Stimulated activated CD8-positive, alpha-beta memory T cell treated with anti-CD3 and anti-CD28 coated beads, Interleukin-2, amount 100 ng/mL, for 1 hour (primary cell): ENCODE measurements around the gene FMO4.
"Not testable (repeated sequence)": the region's sequence is repeated elsewhere in the genome, so short reads cannot be mapped to it uniquely, and the experiment has no call there.

ENCODE experiments used
- DNase-seq, 2 donors: peaks; one replicate each; pipeline ENCODE4 v3.0.0-alpha.2; 2020; ENCODE audit warnings: low read depth in 2 of 2

FMO4 gene

DNA sequence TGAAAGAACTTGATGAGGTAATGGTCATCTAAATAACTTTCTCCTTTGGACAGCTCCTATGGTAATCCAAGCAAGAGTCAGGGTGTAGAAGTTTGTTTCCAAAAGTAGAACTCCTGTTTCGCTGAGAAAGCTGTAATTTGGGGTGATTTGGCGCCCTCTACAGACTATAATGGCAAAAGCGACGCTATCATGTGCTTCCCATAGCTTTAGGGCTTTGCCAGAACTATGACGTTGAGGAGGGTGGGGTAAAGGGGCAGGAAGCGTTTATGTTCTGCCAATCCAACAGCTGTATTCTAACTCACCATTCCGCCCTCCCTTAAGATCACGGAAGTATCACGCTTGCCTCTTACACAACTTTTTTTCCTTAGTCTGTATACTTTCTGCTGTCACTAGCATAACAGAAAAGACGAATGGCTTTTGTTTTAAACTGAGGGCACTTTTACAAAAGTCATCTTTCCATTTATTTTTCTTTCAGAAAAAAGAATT, at the start of gene FMO4:
TSS of gene FMO4 (plus strand) at position 349 of the 486 bp plus-strand sequence. CDS start 5,643 bp downstream, outside the sequence.
- peak; percentile 41 to 59 for DNase-seq

DNA sequence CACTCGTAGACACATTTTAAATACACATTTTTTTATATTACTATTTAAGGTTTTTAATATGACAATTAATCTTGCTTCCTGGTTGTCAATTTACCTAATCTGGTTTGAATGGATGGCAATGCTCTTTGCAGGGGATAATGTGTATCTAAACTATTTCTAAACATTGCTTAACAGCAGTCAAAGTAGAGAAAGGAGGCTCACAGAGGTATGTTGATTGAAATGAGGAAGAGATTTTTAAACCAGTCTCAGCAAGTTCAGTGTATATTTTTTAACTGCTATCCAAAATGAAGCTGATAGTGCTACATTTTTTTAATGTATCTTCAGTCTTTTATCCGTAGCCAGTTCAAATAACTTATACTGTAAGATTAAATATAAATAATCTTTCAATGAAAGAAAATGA, 48.3 kb upstream of the FMO4 start:
- no peak for DNase-seq

DNA sequence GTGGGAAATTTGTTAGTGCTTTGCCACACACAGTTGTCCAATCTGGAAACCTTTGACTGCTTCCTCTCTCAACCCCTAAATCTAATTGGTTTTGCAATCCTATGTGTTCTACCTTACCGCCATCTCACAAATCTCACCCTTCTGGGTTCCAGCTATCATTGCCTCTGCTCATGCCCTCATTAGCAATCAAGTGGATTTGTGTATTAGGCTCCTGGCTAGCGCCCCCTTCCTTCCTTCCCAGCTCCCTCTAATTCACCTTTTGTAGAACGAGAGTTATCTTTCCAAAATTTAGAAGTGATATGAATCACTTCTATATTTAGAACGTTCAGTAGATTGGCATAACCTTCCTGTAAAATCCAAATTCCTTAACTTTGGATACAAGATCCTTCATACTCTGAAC, 47.1 kb upstream of the FMO4 start:
- no peak for DNase-seq

GRCh38 chr1:171267391-171267790, 46.6 kb upstream of the FMO4 start:
- no peak for DNase-seq

DNA sequence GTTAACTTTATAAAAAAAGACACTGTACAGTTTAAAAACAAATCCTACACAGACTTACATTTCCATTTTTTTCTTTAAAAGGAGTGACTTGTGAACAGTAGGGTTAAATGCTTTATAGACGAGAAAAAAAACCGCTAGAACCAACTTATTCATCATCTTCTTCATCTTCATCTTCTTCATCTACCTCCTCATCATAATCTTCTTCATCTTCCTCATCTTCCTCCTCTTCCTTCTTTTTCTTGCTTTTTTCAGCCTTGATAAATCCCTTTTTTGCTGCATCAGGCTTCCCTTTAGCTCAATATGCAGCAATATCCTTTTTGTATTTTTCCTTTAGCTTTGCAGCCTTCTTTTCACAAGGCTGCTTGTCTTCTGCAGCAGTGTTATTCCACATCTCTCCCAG, 43.2 kb upstream of the FMO4 start:
- no peak for DNase-seq

- no peak for DNase-seq
Observed at GRCh38 chr1:171277534-171277933, 36.4 kb upstream of the FMO4 start.

- no peak for DNase-seq
Observed at GRCh38 chr1:171279234-171279633, 34.7 kb upstream of the FMO4 start.

DNA sequence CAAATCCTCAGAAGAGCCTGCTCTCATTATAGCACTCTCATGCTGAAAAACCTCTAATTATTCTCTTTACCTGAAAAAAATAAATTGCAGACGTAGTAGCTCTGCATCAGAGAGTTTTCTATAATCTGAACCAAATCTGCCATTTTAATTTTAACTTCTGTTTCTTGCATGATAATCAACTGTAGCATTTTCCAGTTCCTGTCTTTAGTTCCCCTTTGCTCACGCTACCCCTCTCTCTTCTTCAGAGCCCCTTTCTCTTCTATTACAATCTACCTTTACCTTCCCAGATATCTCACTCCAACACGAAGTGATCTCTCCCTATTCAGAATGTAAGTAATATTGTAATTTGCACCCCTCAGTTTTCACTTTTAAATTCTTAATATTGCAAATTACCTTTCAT, 34.3 kb upstream of the FMO4 start:
- no peak for DNase-seq

DNA sequence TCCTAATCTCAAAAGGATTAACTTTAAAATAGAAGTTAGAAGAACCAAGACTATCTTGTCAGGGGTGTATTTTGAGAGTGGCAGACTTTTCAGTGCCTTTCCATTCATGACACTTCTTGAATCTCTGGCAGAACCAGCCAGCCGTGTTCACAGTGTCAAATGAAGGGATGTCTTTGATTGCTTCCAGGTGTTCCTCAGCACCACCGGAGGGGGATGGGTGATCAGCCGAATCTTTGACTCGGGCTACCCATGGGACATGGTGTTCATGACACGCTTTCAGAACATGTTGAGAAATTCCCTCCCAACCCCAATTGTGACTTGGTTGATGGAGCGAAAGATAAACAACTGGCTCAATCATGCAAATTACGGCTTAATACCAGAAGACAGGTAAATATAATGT, 33.4 kb upstream of the FMO4 start:
- no peak for DNase-seq

GRCh38 chr1:171286032-171286705, 27.8 kb upstream of the FMO4 start:
- DNase-seq, result no peak

GRCh38 chr1:171290621-171291020, 23.4 kb upstream of the FMO4 start:
- DNase-seq, result no peak

DNA sequence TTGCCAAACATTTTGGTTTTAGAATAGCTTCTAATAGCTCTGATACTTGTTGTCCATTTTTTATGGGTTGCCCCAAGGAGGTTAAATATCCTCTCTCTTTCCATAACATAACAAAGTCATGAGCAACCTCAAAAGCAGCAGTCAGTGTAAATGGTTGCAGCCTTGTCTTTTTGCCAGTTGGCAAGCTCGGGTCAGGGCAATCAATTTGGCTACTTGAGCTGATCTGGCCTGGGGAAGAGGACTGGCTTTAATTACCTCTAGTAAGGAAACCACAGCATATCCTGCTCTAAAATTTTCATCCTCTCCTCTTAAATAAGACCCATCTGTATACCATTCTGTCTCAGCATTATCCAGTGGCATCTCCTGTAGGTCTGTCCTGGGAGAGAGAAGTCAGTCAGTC, 21.2 kb upstream of the FMO4 start:
- DNase-seq, result no peak

DNA sequence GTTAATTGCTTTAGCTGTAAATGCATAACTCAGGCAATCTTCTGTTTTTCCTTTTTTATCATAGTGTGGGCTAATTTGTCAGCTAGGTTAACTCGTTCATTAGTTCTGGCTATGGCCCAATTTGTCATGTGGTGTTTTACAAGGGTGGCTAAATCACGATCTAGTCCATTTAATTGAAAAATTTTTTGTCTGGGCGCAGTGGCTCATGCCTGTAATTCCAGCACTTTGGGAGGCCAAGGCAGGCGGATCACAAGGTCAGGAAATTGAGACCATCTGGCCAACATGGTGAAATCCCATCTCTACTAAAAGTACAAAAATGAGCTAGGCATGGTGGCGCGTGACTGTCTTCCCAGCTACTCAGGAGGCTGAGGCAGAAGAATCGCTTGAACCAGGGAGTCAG, 18.6 kb upstream of the FMO4 start:
- DNase-seq, result not testable (repeated sequence)

GRCh38 chr1:171295821-171296220, 18.2 kb upstream of the FMO4 start:
- no peak for DNase-seq

GRCh38 chr1:171296897-171297296, 17.1 kb upstream of the FMO4 start:
- DNase-seq, result no peak

- DNase-seq, result no peak
Observed at GRCh38 chr1:171298696-171299095, 15.3 kb upstream of the FMO4 start.

DNA sequence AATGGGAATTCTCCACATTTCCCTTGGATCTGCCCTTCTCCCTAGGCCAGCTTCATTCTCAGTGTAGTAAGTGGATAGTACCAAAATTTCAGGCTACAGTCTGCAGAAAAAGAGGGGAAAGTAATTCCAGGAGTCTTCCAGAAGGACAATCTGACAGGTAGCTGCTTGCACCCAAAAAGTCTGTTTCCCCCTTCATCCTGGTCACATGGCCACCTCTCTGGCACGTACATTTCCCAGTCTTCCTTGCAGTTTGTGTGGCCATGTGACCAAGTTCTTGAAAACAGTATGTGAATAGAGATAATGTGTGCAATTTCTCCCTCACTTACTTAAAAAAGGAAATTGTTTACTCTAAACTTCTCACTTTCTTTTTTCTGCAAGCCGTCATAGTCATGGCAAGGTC, 14.6 kb upstream of the FMO4 start:
- no peak for DNase-seq

DNA sequence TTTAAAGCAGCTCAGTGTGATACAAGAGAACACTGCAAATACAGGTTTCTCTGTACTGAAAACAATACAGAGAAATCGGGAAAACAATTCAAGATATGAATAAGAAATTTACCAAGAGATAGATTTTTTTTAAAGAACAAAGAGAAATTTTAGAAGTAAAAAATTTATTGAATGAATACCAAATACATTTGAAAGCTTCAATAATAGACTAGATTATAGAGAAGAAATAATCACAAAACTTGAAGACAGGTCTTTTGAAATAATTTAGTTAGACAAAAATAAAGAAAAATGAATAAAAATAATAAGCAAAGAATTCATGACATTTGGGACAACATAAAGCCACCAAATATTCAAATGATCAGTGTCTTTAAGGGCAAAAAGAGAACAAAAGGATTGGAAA, 13.6 kb upstream of the FMO4 start:
- no peak for DNase-seq

DNA sequence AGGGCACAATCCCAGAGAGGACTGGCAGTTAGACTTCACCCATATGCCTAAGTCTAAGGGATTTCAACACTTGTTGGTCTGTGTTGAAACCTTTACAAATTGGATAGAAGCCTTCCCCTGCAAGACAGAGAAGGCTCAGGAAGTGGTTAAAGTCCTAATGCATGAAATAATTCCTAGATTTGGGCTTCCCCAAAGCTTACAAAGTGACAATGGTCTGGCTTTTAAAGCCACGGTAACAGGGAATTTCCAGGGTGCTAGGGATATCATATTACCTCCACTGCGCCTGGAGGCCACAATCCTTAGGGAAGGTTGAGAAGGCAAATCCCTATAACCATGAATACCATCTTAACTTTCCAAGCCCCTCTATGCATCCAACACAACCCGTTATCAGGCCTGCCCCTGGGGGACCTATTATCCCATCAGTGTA, 3.3 kb upstream of the FMO4 start:
- DNase-seq, result no peak

DNA sequence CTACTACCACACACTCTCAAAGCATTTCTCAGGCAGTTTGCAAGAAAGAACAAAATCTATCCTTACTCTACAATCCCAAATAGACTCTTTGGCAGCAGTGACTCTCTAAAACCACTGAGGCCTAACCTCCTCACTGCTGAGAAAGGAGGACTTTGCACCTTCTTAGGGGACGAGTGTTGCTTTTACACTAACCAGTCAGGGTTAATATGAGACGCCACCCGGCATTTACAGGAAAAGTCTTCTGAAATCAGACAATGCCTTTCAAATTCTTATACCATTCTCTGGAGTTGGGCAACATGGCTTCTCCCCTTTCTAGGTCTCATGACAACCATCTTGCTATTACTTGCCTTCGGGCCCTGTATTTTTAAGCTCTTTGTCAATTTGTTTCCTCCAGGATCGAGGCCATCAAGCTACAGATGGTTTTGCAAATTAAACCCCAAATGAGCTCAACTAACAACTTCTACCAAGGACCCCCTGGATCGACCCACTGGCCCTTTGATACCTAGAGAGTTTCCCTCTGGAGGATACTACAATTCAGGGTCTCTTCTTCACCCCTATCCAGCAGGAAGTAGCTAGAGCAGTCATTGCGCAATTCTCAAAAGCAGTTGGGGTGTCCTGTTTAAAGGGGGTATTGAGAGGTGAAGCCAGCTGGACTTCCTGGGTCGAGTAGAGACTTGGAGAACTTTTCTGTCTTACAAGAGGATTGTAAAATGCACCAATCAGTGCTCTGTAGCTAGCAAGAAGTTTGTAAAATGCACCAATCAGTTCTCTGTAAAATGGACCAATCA, 2.0 kb upstream of the FMO4 start:
- DNase-seq, result no peak

DNA sequence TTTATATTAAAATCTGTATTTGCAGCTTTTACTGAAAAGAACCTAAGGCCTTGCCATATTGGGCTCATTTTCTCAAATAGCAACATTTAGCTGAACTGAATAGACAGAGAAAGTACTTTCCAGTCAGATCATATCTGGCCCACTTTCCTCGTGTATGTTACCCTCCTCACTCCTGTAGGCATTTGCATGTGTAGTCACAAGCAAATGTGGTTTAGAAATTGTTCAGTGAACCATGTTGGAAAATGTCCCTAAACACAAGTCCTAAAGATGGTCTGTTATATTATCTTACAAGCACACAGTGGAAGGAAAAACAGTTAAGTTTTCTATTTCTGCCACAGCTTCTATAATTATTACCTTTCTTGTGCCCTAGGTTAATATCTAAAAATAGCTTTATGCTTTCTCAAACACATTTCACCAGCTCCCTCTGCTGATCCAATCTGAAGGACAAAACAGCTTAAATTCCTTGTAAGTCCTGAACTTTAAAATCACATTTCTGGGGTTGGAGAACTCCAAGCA, 606 bp upstream of the FMO4 start:
- no peak for DNase-seq

DNA sequence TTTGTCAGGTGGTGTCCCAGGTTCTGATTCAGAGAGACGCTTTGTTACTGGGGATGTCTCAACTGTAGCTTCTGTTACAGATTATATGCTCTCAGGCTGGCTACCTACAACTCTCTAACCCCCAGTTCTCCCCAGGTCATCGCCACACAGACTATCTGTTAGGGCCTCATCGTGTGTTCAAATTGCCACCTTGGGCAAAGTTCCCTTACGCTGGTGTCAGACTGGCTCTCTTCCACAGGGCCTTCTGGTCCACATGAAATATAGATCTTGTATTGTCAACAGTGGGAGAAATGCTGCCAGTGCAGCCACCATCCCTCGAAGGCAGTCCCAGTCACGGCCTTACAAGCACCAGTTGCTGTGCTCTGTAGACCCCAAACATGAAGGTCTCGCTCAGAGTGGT, 15.3 kb downstream of the FMO4 start:
- DNase-seq, result no peak

GRCh38 chr1:171334024-171334640, 20.1 kb downstream of the FMO4 start:
- no peak for DNase-seq
